GM12892 (cell line): ENCODE results near the gene HOXD3.

Experiments
- POLR2A ChIP-seq: IDR thresholded peaks from 2 replicates; pipeline ENCODE4 v1.6.1; 2011; ENCODE audit warnings: low read depth, low read length, control low read depth
- POLR2AphosphoS5 ChIP-seq: IDR thresholded peaks from 2 replicates; pipeline ENCODE4 v1.6.1; 2011; ENCODE audit warnings: low read depth, low read length, control low read depth
- TAF1 ChIP-seq: IDR thresholded peaks from 2 replicates; pipeline ENCODE4 v1.6.1; 2011; ENCODE audit warnings: low read depth, mild to moderate bottlenecking, control low read depth, low read length, borderline replicate concordance

GRCh38 chr2:176169181-176169580, 12.1 kb downstream of the HOXD3 start:
- no peak for TF ChIP-seq POLR2AphosphoS5
- no peak for TF ChIP-seq TAF1
- TF ChIP-seq POLR2A = no peak
